Mucosa of descending colon (tissue), 3 donors: Measurements from ENCODE around the gene SMG6. TPM values are rescaled to one million over a fixed set of nuclear protein-coding genes. Genes with fewer than 3 reads are reported as not detected.

ENCODE experiments used
- ATAC-seq: fragments of 200-7000 bp; cut with Tn5 transposase; one replicate; pipeline ENCODE4 v1.9.1; 2020; ENCODE audit warnings: mild to moderate bottlenecking, moderate library complexity
- DNase-seq, 3 donors: peaks; one replicate each; pipeline ENCODE4 v3.0.0-alpha.2; 2020
- H3K36me3 ChIP-seq: fragments of 200-600 bp; one replicate; pipeline ENCODE4 v1.8.0; 2021; ENCODE audit warnings: low read depth, mild to moderate bottlenecking
- H3K4me1 ChIP-seq: fragments of 200-600 bp; one replicate; pipeline ENCODE4 v1.8.0; 2021; ENCODE audit warnings: low read depth, mild to moderate bottlenecking
- H3K4me3 ChIP-seq: fragments of 200-600 bp; one replicate; pipeline ENCODE4 v1.8.0; 2021; ENCODE audit warnings: mild to moderate bottlenecking
- H3K9me3 ChIP-seq: fragments of 200-600 bp; one replicate; pipeline ENCODE4 v1.8.0; 2021; ENCODE audit warnings: mild to moderate bottlenecking
- intact Hi-C, 2 donors: fragments of 100-400 bp; cut with DNase I in 1 of 2; cut with micrococcal nuclease in 1 of 2; formaldehyde crosslinking; loops; one replicate each; pipeline versions ENCODE4 v1.11.0 to v1.11.1; 2022; cut with DNase I, micrococcal nuclease
- total RNA-seq, 3 donors: library from RNA; stranded (reverse); fragmentation: NEBNext Ultra II Directional in 2 of 3; extraction: Animal tissue kit (Norgen Biotek cat#: 25700) in 2 of 3; gene quantifications; one replicate each; pipeline versions ENCODE4 v1.2.1 to v1.2.4, GENCODE V29; 2021 to 2023
- TF ChIP-seq, protein P1 (sequence below): fragments of 200-600 bp; IDR thresholded peaks from one replicate; pipeline ENCODE4 v1.8.0; 2022; ENCODE audit warnings: antibody characterized with exemption, mild to moderate bottlenecking
- donor health status: DM: no; HTN: no; CAD: no; lungs with moderate emphysema.
- donor health status: DM: no; HTN: no; CAD: no.
- donor health status: DM: no; HTN: yes; CAD: no.

The SMG6 gene
- total RNA-seq, 3 donors from 2014 or later: 25.9 to 41.6 (median 38.8) TPM

DNA sequence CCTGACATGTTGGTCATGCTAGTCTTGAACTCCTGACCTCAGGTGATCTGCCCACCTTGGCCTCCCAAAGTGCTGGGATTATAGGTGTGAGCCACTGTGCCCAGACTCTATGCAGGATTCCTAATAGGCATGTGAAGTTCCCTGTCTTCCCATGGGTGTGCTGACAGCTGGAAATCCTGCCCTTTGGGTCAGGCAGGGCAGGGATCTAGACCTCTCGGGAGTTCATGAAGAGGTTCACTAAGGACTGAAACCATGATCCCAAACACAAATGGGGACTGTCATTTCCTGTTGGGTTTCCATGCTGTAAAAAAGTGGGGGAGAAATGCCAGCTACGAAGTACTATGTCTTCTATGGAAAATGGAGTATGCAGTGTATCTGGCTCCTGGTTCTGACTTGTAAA, 196.5 kb downstream of the SMG6 start:
- H3K4me1 ChIP-seq: peaks cover 4% of the 10 kb centered on the region
- DNase-seq (no peak), ATAC-seq (no peak)
- H3K4me3 ChIP-seq: no peak overlapping the region
- H3K36me3 ChIP-seq: no peaks in the 10 kb centered on the region
- no peaks in the 10 kb centered on the region for H3K9me3 ChIP-seq
- intact Hi-C loops: no loop called here
- TF ChIP-seq, protein P1, sequence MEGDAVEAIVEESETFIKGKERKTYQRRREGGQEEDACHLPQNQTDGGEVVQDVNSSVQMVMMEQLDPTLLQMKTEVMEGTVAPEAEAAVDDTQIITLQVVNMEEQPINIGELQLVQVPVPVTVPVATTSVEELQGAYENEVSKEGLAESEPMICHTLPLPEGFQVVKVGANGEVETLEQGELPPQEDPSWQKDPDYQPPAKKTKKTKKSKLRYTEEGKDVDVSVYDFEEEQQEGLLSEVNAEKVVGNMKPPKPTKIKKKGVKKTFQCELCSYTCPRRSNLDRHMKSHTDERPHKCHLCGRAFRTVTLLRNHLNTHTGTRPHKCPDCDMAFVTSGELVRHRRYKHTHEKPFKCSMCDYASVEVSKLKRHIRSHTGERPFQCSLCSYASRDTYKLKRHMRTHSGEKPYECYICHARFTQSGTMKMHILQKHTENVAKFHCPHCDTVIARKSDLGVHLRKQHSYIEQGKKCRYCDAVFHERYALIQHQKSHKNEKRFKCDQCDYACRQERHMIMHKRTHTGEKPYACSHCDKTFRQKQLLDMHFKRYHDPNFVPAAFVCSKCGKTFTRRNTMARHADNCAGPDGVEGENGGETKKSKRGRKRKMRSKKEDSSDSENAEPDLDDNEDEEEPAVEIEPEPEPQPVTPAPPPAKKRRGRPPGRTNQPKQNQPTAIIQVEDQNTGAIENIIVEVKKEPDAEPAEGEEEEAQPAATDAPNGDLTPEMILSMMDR: no peak

GRCh38 chr17:2106308-2106955, 197.2 kb downstream of the SMG6 start:
- Histone ChIP-seq H3K9me3 (no peaks in the 10 kb centered on the region), H3K4me1 (peaks cover 10% of the 10 kb centered on the region), H3K36me3 (no peaks in the 10 kb centered on the region), H3K4me3 (no peak overlapping the region)
- intact Hi-C loops: no loop called here
- ATAC-seq (no peak), DNase-seq (no peak)
- TF ChIP-seq, protein P1: no peak

DNA sequence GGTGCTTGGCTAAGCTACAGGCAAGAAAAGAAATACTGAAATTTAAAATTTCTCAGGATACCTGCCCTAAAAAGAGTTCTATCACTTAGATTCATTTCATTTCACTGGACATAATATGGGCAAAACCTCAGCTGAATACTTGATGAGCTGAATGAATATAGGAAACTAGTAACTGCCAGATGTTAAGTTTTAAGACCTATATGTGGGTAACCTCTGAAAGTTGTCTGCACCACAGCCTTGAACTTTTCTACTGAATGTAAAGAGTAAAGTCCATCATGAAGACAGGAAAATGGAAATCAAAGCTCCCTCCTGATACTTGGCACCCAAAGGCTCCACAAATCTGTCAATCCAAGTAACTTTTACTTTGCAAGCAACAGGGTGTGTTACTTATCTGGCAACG, 197.9 kb downstream of the SMG6 start:
- H3K36me3 ChIP-seq: no peaks in the 10 kb centered on the region
- peaks cover 17% of the 10 kb centered on the region for H3K4me1 ChIP-seq
- TF ChIP-seq, protein P1: no peak
- intact Hi-C loops: no loop called here
- DNase-seq (no peak), ATAC-seq (peak; percentile 4)
- H3K4me3 ChIP-seq: no peak overlapping the region
- no peaks in the 10 kb centered on the region for H3K9me3 ChIP-seq

DNA sequence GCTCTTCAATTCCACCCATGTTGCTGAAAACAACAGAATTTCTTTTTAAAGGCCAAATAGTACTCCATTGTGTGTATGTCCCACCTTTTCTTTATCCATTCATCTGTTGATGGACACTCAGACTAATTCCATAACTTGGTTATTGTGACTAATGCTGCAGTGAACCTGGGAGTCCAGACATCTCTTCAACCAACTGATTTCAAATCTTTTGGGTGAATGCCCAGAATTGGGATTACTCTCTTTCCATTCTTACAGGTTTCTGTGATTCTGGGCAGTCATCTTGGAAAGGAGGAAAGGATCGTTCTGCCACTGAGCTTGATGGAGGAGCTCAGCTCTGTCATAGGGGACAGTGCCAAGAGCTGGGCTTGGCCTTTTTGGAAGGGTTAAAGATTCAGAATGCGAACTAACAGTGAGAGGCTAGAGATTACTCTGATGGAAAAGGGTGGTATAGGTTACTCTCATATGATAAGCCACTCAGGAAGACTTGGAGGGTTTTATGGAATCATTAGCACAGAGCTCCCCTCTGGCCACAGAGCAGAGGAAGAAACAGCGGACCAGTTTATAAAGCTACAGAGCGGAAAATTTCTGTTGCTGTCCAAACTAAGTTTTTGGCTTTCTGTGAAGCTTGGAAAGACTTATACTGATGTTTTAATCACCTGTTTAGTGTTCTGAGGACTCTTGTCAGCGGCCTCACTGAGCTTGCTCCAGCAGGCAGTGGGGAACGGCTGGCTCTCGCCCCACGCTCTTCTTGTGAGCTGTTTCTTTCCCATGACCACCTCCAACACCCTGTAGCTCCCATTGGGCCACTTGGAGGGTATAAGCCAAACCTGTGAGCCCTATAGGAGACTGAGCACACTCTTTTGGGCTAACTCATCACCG, 200.4 kb downstream of the SMG6 start:
- Histone ChIP-seq H3K36me3 (no peaks in the 10 kb centered on the region), H3K4me3 (no peak overlapping the region), H3K9me3 (no peaks in the 10 kb centered on the region), H3K4me1 (peaks cover 20% of the 10 kb centered on the region)
- TF ChIP-seq, protein P1: no peak
- ATAC-seq (no peak), DNase-seq (no peak)
- intact Hi-C loops: no loop called here

DNA sequence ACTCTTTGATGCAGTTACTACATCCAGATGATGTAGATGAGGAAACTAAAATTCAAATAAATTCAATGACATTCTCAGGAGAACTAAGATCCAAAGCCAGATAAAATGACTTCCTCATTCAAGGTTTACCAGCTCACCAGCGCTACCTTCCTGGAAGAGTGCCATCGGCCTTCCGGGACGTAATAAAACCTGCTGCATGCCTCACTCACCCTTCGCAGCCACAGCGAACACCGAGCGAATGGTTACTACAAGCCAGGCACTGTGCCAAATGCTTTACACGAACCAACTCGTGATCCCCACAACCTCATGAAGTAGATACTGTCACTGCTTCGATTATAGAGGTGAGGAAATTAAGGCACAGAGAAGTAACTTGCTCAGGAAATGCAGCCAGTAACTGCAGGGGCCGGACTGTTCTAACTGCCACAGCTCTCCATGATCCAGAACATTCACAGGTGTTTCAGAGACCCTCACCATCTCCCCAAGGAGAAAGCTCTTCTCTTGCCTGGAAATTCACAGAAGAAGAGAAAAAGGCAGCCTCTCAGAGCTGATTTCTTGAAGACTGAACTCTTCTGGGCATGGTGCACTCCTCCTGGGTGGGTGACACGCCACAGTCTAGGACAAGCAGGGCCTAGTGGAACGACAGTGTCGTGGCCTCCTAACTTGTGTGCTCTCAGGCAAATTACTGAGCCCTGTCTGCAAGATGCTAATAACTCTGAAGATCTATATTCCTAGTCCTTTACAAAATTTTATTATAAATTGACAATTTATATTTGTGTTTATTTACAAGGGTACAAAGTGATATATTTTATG, 201.9 kb downstream of the SMG6 start:
- H3K4me1 ChIP-seq: peaks cover 20% of the 10 kb centered on the region
- H3K4me3 ChIP-seq: no peak overlapping the region
- ATAC-seq (peak; percentile 98), DNase-seq (peak; percentile 92 to 97 (median 93))
- H3K9me3 ChIP-seq: no peaks in the 10 kb centered on the region
- H3K36me3 ChIP-seq: no peaks in the 10 kb centered on the region
- intact Hi-C loops: no loop called here
- TF ChIP-seq, protein P1: no peak
